Measurements from ENCODE around the gene ALG2.

GRCh38 chr9:99249619-99250018 is 27.9 kb upstream of the ALG2 start:
- no peak for TF ChIP-seq CTCF (IDR thresholded peaks at IDR 0.05)
- no peak for TF ChIP-seq POLR2AphosphoS5 (IDR thresholded peaks at IDR 0.05)
- TF ChIP-seq POLR2A (IDR thresholded peaks at IDR 0.05): no peak

Measured in suprapubic skin (tissue), 4 donors.